ENCODE measurements around the gene GIMAP5.

Gene GIMAP5

GRCh38 chr7:150778014-150778737, 41.0 kb downstream of the GIMAP5 start:
- FAIRE-seq, result peak; percentile 13

GRCh38 chr7:150778738-150779301, 41.6 kb downstream of the GIMAP5 start:
- FAIRE-seq, result peak; percentile 96

- no peak for FAIRE-seq
Measured at GRCh38 chr7:150780292-150780691, 43.1 kb downstream of the GIMAP5 start.

GRCh38 chr7:150781103-150781502, 43.9 kb downstream of the GIMAP5 start:
- no peak for FAIRE-seq

GRCh38 chr7:150781961-150782360, 44.7 kb downstream of the GIMAP5 start:
- FAIRE-seq, result no peak

GRCh38 chr7:150784120-150784736, 47.0 kb downstream of the GIMAP5 start:
- FAIRE-seq, result no peak

- FAIRE-seq, result no peak
Measured at GRCh38 chr7:150784954-150785353, 47.7 kb downstream of the GIMAP5 start.

GRCh38 chr7:150787321-150788281, 50.4 kb downstream of the GIMAP5 start:
- FAIRE-seq, result no peak

- FAIRE-seq, result no peak
Measured at GRCh38 chr7:150788474-150789269, 51.5 kb downstream of the GIMAP5 start.

- no peak for FAIRE-seq
Measured at GRCh38 chr7:150790416-150791075, 53.3 kb downstream of the GIMAP5 start.

- FAIRE-seq, result no peak
Measured at GRCh38 chr7:150791304-150791703, 54.1 kb downstream of the GIMAP5 start.

GRCh38 chr7:150791746-150792452, 54.7 kb downstream of the GIMAP5 start:
- no peak for FAIRE-seq
